Naive thymus-derived CD4-positive, alpha-beta T cell (primary cell): ENCODE results near the gene CDK3. TPM values are rescaled to one million over a fixed set of nuclear protein-coding genes. Genes with fewer than 3 reads are reported as not detected.

Source experiments
- ATAC-seq: fragments of 150-1000 bp; cut with Tn5 transposase; 2 replicates; pipeline ENCODE4 v1.10.0; 2021; ENCODE audit warnings: mild to moderate bottlenecking, moderate library complexity
- CTCF ChIA-PET: fragments of 350-600 bp; sonication (Branson Sonifier 250); formaldehyde crosslinking; loops from one replicate; lab custom pipeline; 2021; ENCODE audit warnings: antibody characterized with exemption; lab: Charles Lee
- POLR2A ChIA-PET: fragments of 350-600 bp; sonication (Branson Sonifier 250); formaldehyde crosslinking; loops from one replicate; lab custom pipeline; 2021; ENCODE audit warnings: antibody characterized with exemption, inconsistent platforms; lab: Charles Lee
- DNase-seq, 9 donors: peaks; one replicate each; pipeline versions ENCODE4 v3.0.0 to v3.0.0-alpha.2; 2020 to 2022; ENCODE audit warnings: mixed read lengths in 1 of 9
- H3K27ac ChIP-seq: one replicate; pipeline ENCODE4 v1.7.0; 2013; ENCODE audit warnings: mild to moderate bottlenecking, low read depth, low read length, moderate library complexity
- H3K27me3 ChIP-seq, 2 donors: one replicate each; pipeline ENCODE4 v1.7.0; 2013; ENCODE audit warnings: low read length in 2 of 2, mild to moderate bottlenecking in 2 of 2, moderate library complexity in 2 of 2; ENCODE audit not compliant: control insufficient read depth in 2 of 2, insufficient read depth in 2 of 2
- H3K36me3 ChIP-seq, 3 experiments: 1 replicate in 2 of 3; 2 replicates in 1 of 3; pipeline ENCODE4 v1.7.0; 2013; ENCODE audit warnings: low read length in 3 of 3, mild to moderate bottlenecking in 3 of 3, moderate library complexity in 1 of 3; ENCODE audit not compliant: insufficient read depth in 3 of 3, control insufficient read depth in 2 of 3
- H3K4me1 ChIP-seq, 2 donors: one replicate each; pipeline ENCODE4 v1.7.0; 2013; ENCODE audit warnings: low read length in 2 of 2, mild to moderate bottlenecking in 2 of 2, moderate library complexity in 1 of 2; ENCODE audit not compliant: control insufficient read depth in 2 of 2, insufficient read depth in 2 of 2
- H3K4me3 ChIP-seq: 2 replicates; pipeline ENCODE4 v1.7.0; 2013; ENCODE audit warnings: mild to moderate bottlenecking, low read length
- H3K9me3 ChIP-seq, 3 experiments: 1 replicate in 2 of 3; 2 replicates in 1 of 3; pipeline ENCODE4 v1.7.0; 2013; ENCODE audit warnings: low read length in 3 of 3; ENCODE audit not compliant: control insufficient read depth in 2 of 3
- H3K27ac Mint-ChIP-seq, 9 donors: one replicate each; pipeline ENCODE4 v1.8.0; 2020 to 2022; ENCODE audit warnings: mixed read lengths in 9 of 9, mild to moderate bottlenecking in 8 of 9, moderate library complexity in 5 of 9, inconsistent platforms in 2 of 9
- H3K27me3 Mint-ChIP-seq, 5 donors: one replicate each; pipeline ENCODE4 v1.8.0; 2021 to 2022; ENCODE audit warnings: mixed read lengths in 5 of 5, mild to moderate bottlenecking in 1 of 5
- H3K36me3 Mint-ChIP-seq, 5 donors: one replicate each; pipeline ENCODE4 v1.8.0; 2020 to 2022; ENCODE audit warnings: mixed read lengths in 5 of 5, mild to moderate bottlenecking in 3 of 5, inconsistent platforms in 1 of 5
- H3K4me1 Mint-ChIP-seq, 7 donors: one replicate each; pipeline ENCODE4 v1.8.0; 2020 to 2022; ENCODE audit warnings: mixed read lengths in 7 of 7, mild to moderate bottlenecking in 3 of 7, inconsistent platforms in 1 of 7
- H3K4me3 Mint-ChIP-seq, 10 donors: one replicate each; pipeline ENCODE4 v1.8.0; 2020 to 2022; ENCODE audit warnings: mild to moderate bottlenecking in 10 of 10, mixed read lengths in 10 of 10, moderate library complexity in 6 of 10, inconsistent platforms in 2 of 10
- H3K9me3 Mint-ChIP-seq, 11 donors: one replicate each; pipeline ENCODE4 v1.8.0; 2020 to 2022; ENCODE audit warnings: mixed read lengths in 11 of 11, mild to moderate bottlenecking in 4 of 11, inconsistent platforms in 1 of 11, moderate library complexity in 1 of 11
- intact Hi-C, 2 donors: fragments of 100-400 bp; cut with micrococcal nuclease; formaldehyde crosslinking; loops; one replicate each; pipeline ENCODE4 v1.15.1; 2023
- polyA plus RNA-seq, 2 donors: library from polyadenylated mRNA; unstranded; fragments of 300-500 nt; fragmentation: Illumina TruSeq; gene quantifications; one replicate each; pipeline ENCODE4 v1.2.3, GENCODE V29; 2021
- total RNA-seq, 6 experiments: library from RNA in 5 of 6; stranded (reverse) in 5 of 6; gene quantifications; 1 replicate in 5 of 6; 2 replicates in 1 of 6; pipeline ENCODE4 v1.2.3 and lab custom pipeline; 2021 to 2026

The CDK3 gene
- total and polyA plus RNA-seq, 7 experiments from 2014 or later, result 0.28 to 9.9 (median 7.2) TPM

- Histone ChIP-seq H3K36me3 (no peaks in the 10 kb centered on the region), H3K4me1 (peaks cover 2 to 5% of the 10 kb centered on the region in 2 donors), H3K4me3 (no peak overlapping the region), H3K27me3 (no peaks in the 10 kb centered on the region), H3K9me3 (no peaks in the 10 kb centered on the region), H3K27ac (no peak overlapping the region)
- CTCF ChIA-PET, result interaction anchor here (1.6 to 3.5 kb wide), 4 partner anchors 8 to 289 kb away, joined by 4 to 12 read pairs (median 5); partner anchors contain the start of gene CDK3
- H3K36me3 Mint-ChIP-seq, result peaks cover 0 to 4% (median 0%) of the 10 kb centered on the region in 5 donors
- H3K4me1 Mint-ChIP-seq, result peaks cover 0 to 13% (median 10%) of the 10 kb centered on the region in 7 donors
- no peak overlapping the region for H3K4me3 Mint-ChIP-seq
- POLR2A ChIA-PET, result no interaction called here
- peaks cover 0 to 3% (median 0%) of the 10 kb centered on the region in 11 donors for H3K9me3 Mint-ChIP-seq
- intact Hi-C loops, result no loop called here
- no peak for ATAC-seq
- H3K27ac Mint-ChIP-seq, result no peak overlapping the region
- no peaks in the 10 kb centered on the region for H3K27me3 Mint-ChIP-seq
- no peak for DNase-seq
Measured at GRCh38 chr17:76009447-76009846, 8.8 kb downstream of the CDK3 start.

GRCh38 chr17:76009969-76010661 is 9.5 kb downstream of the CDK3 start:
- H3K4me3 ChIP-seq, result no peak overlapping the region
- DNase-seq (no peak), ATAC-seq (no peak)
- no peaks in the 10 kb centered on the region for H3K36me3 ChIP-seq
- H3K27ac ChIP-seq, result no peak overlapping the region
- Mint-ChIP-seq H3K9me3 (peaks cover 0 to 3% (median 0%) of the 10 kb centered on the region in 11 donors), H3K27me3 (no peaks in the 10 kb centered on the region), H3K27ac (no peak overlapping the region), H3K4me1 (peaks cover 0 to 15% (median 10%) of the 10 kb centered on the region in 7 donors), H3K36me3 (peaks cover 0 to 4% (median 0%) of the 10 kb centered on the region in 5 donors), H3K4me3 (no peak overlapping the region)
- ChIA-PET POLR2A (interaction anchor here (0.6 to 0.7 kb wide), 2 partner anchors 108 to 133 kb away, joined by 3 to 6 read pairs; no protein-coding TSS in a partner anchor), CTCF (interaction anchor here (0.5 to 3.5 kb wide), 8 partner anchors 9 to 289 kb away, joined by 3 to 12 read pairs (median 5); partner anchors contain the start of gene CDK3)
- no peaks in the 10 kb centered on the region for H3K27me3 ChIP-seq
- intact Hi-C loops, result no loop called here
- H3K4me1 ChIP-seq, result peaks cover 3 to 5% of the 10 kb centered on the region in 2 donors
- H3K9me3 ChIP-seq, result no peaks in the 10 kb centered on the region

GRCh38 chr17:76011951-76012350 is 11.3 kb downstream of the CDK3 start:
- Mint-ChIP-seq H3K27me3 (no peaks in the 10 kb centered on the region), H3K4me3 (no peak overlapping the region), H3K27ac (no peak overlapping the region), H3K4me1 (peaks cover 0 to 11% (median 8%) of the 10 kb centered on the region in 7 donors), H3K9me3 (no peaks in the 10 kb centered on the region), H3K36me3 (no peaks in the 10 kb centered on the region)
- H3K27me3 ChIP-seq, result no peaks in the 10 kb centered on the region
- H3K4me1 ChIP-seq, result peaks cover 3 to 5% of the 10 kb centered on the region in 2 donors
- intact Hi-C loops, result no loop called here
- DNase-seq (no peak), ATAC-seq (no peak)
- H3K4me3 ChIP-seq, result no peak overlapping the region
- no peaks in the 10 kb centered on the region for H3K36me3 ChIP-seq
- H3K9me3 ChIP-seq, result no peaks in the 10 kb centered on the region
- H3K27ac ChIP-seq, result no peak overlapping the region
- ChIA-PET POLR2A (interaction anchor here (1.0 to 1.2 kb wide), 3 partner anchors 92 to 373 kb away, joined by 3 to 4 read pairs (median 3); partner anchors contain the start of gene SPHK1), CTCF (interaction anchor here (0.6 to 3.5 kb wide), 5 partner anchors 11 to 386 kb away, joined by 3 to 12 read pairs (median 3); partner anchors contain the start of gene CDK3)

GRCh38 chr17:76013377-76013932 is 12.8 kb downstream of the CDK3 start:
- no peaks in the 10 kb centered on the region for H3K27me3 ChIP-seq
- H3K4me1 ChIP-seq, result peaks cover 3 to 5% of the 10 kb centered on the region in 2 donors
- Mint-ChIP-seq H3K4me3 (no peak overlapping the region), H3K9me3 (no peaks in the 10 kb centered on the region), H3K27ac (peak overlapping the region in 3 of 9 donors; percentile 36 to 59 (median 40)), H3K36me3 (no peaks in the 10 kb centered on the region), H3K27me3 (no peaks in the 10 kb centered on the region), H3K4me1 (peaks cover 0 to 11% (median 8%) of the 10 kb centered on the region in 7 donors)
- H3K27ac ChIP-seq, result no peak overlapping the region
- intact Hi-C loops, result no loop called here
- DNase-seq (no peak), ATAC-seq (no peak)
- ChIA-PET CTCF (interaction anchor here (0.8 to 2.4 kb wide), 36 partner anchors 8 to 385 kb away, joined by 3 to 19 read pairs (median 5); partner anchors contain the start of genes CDK3, EXOC7 and WBP2), POLR2A (interaction anchor here (0.6 to 2.2 kb wide), 6 partner anchors 19 to 1437 kb away, joined by 3 to 11 read pairs (median 4); partner anchors contain the start of genes EXOC7 and SRP68)
- no peak overlapping the region for H3K4me3 ChIP-seq
- no peaks in the 10 kb centered on the region for H3K9me3 ChIP-seq
- no peaks in the 10 kb centered on the region for H3K36me3 ChIP-seq

GRCh38 chr17:76014100-76014924 is 13.7 kb downstream of the CDK3 start:
- no peaks in the 10 kb centered on the region for H3K27me3 Mint-ChIP-seq
- intact Hi-C loops, result loop anchor here (1.0 kb wide), 7 partner anchors 15 to 265 kb away; partner anchors contain the start of genes EXOC7 (in 1 of the 2) and SRP68 (in 1 of the 2)
- POLR2A ChIA-PET, result interaction anchor here (0.6 to 2.2 kb wide), 11 partner anchors 15 to 1436 kb away, joined by 3 to 11 read pairs (median 3); partner anchors contain the start of genes EXOC7 and SRP68
- H3K9me3 Mint-ChIP-seq, result peaks cover 0 to 1% (median 0%) of the 10 kb centered on the region in 11 donors
- ATAC-seq, result peak; percentile 96
- DNase-seq, result peak; percentile 62 to 85 (median 77)
- Histone ChIP-seq H3K4me1 (peaks cover 3 to 5% of the 10 kb centered on the region in 2 donors), H3K27ac (no peak overlapping the region), H3K36me3 (no peaks in the 10 kb centered on the region), H3K27me3 (no peaks in the 10 kb centered on the region), H3K4me3 (no peak overlapping the region), H3K9me3 (no peaks in the 10 kb centered on the region)
- CTCF ChIA-PET, result interaction anchor here (0.6 to 2.4 kb wide), 47 partner anchors 9 to 384 kb away, joined by 3 to 19 read pairs (median 4); partner anchors contain the start of genes CDK3, EXOC7 and WBP2
- no peaks in the 10 kb centered on the region for H3K36me3 Mint-ChIP-seq
- H3K27ac Mint-ChIP-seq, result peak overlapping the region in 5 of 9 donors; percentile 33 to 62 (median 40)
- H3K4me3 Mint-ChIP-seq, result peak overlapping the region in 3 of 10 donors; percentile 40 to 68 (median 49)
- H3K4me1 Mint-ChIP-seq, result peaks cover 0 to 11% (median 8%) of the 10 kb centered on the region in 7 donors
